Tibial nerve (tissue), 4 donors: ENCODE measurements around the gene ETAA1. TPM values are rescaled to one million over a fixed set of nuclear protein-coding genes. Genes with fewer than 3 reads are reported as not detected.

Experiments used
- DNase-seq, 2 donors: peaks; one replicate each; pipeline ENCODE4 v3.0.0-alpha.2; 2019; ENCODE audit warnings: low spot score in 2 of 2
- H3K27ac ChIP-seq, 4 donors: fragments of 200-600 bp; sonication (generic) in 3 of 4; one replicate each; pipeline ENCODE4 v1.5.1; 2017 to 2019; ENCODE audit warnings: mild to moderate bottlenecking in 1 of 4
- H3K27me3 ChIP-seq, 2 donors: fragments of 200-600 bp; sonication (generic) in 1 of 2; one replicate each; pipeline versions ENCODE4 v1.5.1 to v1.6.0; 2017 to 2019
- H3K36me3 ChIP-seq, 3 donors: fragments of 200-600 bp; sonication (generic); one replicate each; pipeline ENCODE4 v1.5.1; 2018 to 2019
- H3K4me1 ChIP-seq, 4 donors: fragments of 200-600 bp; sonication (generic) in 3 of 4; one replicate each; pipeline ENCODE4 v1.5.1; 2017 to 2019
- H3K4me3 ChIP-seq, 4 donors: fragments of 200-600 bp; sonication (generic) in 3 of 4; one replicate each; pipeline ENCODE4 v1.5.1; 2017 to 2019; ENCODE audit warnings: mild to moderate bottlenecking in 1 of 4, moderate library complexity in 1 of 4
- H3K9me3 ChIP-seq, 4 donors: fragments of 200-600 bp; sonication (generic) in 3 of 4; one replicate each; pipeline ENCODE4 v1.5.1; 2017 to 2019
- EP300 ChIP-seq, 2 donors: sonication (generic); formaldehyde crosslinking; IDR thresholded peaks; one replicate each; pipeline ENCODE4 v1.6.1; 2017; ENCODE audit warnings: antibody characterized with exemption in 2 of 2, mild to moderate bottlenecking in 1 of 2
- POLR2A ChIP-seq, 2 donors: fragments of 450-650 bp; IDR thresholded peaks; one replicate each; pipeline ENCODE4 v1.6.1; 2017; ENCODE audit warnings: antibody characterized with exemption in 2 of 2, mild to moderate bottlenecking in 2 of 2, moderate library complexity in 2 of 2
- WGBS, 2 donors: methylation state at CpG; one replicate each; pipeline ENCODE4 v1.1.5; 2018; 5-methylcytosine and 5-hydroxymethylcytosine counted together
- total RNA-seq, 4 donors: library from RNA; depleted of rRNA; stranded (reverse); fragments of >200 nt; gene quantifications; one replicate each; pipeline ENCODE4 v1.1.0, GENCODE V29; 2016
- TF ChIP-seq, protein P1 (sequence below), 5 experiments: fragments of 200-600 bp in 3 of 5; fragments of 450-650 bp in 2 of 5; sonication (generic) in 3 of 5; IDR thresholded peaks; one replicate each; pipeline ENCODE4 v1.5.1; 2016 to 2019; ENCODE audit warnings: antibody characterized with exemption in 5 of 5, mild to moderate bottlenecking in 3 of 5, moderate library complexity in 2 of 5

ETAA1 gene
- total RNA-seq, 4 donors from 2014 or later = 16.8 to 25.5 (median 23.0) TPM

DNA sequence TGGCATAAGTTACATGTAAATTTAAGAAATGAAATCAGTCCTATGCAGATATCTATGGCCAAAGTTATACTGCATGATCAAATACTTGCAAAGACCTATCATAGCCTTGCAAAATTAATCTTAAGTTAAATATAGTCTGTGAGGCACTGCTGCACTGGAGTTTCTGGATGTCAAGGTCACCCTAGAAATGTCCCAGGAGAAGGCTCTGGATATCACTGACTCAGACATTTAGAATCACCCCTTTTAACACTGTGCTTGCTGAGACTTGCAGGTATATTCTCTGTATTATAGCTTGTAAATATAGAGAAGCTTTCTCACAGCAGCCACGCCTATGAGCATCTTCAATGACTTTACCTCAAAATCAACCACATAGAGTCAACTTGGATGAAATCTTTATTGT lies 51.5 kb downstream of the ETAA1 start:
- no peak overlapping the region for H3K27ac ChIP-seq
- no peak overlapping the region for H3K4me3 ChIP-seq
- 95 to 96% methylated on average over 1 of the region's 1 CpG for WGBS, 2 donors
- TF ChIP-seq EP300 (IDR thresholded peaks at IDR 0.05) (no peak), POLR2A (IDR thresholded peaks at IDR 0.05) (no peak)
- TF ChIP-seq, protein P1, sequence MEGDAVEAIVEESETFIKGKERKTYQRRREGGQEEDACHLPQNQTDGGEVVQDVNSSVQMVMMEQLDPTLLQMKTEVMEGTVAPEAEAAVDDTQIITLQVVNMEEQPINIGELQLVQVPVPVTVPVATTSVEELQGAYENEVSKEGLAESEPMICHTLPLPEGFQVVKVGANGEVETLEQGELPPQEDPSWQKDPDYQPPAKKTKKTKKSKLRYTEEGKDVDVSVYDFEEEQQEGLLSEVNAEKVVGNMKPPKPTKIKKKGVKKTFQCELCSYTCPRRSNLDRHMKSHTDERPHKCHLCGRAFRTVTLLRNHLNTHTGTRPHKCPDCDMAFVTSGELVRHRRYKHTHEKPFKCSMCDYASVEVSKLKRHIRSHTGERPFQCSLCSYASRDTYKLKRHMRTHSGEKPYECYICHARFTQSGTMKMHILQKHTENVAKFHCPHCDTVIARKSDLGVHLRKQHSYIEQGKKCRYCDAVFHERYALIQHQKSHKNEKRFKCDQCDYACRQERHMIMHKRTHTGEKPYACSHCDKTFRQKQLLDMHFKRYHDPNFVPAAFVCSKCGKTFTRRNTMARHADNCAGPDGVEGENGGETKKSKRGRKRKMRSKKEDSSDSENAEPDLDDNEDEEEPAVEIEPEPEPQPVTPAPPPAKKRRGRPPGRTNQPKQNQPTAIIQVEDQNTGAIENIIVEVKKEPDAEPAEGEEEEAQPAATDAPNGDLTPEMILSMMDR (IDR thresholded peaks at IDR 0.05) = no peak
- H3K36me3 ChIP-seq = no peaks in the 10 kb centered on the region
- DNase-seq = no peak
- H3K9me3 ChIP-seq = peaks cover 0 to 2% (median 0%) of the 10 kb centered on the region in 4 donors
- H3K27me3 ChIP-seq = no peaks in the 10 kb centered on the region
- H3K4me1 ChIP-seq = no peaks in the 10 kb centered on the region

DNA sequence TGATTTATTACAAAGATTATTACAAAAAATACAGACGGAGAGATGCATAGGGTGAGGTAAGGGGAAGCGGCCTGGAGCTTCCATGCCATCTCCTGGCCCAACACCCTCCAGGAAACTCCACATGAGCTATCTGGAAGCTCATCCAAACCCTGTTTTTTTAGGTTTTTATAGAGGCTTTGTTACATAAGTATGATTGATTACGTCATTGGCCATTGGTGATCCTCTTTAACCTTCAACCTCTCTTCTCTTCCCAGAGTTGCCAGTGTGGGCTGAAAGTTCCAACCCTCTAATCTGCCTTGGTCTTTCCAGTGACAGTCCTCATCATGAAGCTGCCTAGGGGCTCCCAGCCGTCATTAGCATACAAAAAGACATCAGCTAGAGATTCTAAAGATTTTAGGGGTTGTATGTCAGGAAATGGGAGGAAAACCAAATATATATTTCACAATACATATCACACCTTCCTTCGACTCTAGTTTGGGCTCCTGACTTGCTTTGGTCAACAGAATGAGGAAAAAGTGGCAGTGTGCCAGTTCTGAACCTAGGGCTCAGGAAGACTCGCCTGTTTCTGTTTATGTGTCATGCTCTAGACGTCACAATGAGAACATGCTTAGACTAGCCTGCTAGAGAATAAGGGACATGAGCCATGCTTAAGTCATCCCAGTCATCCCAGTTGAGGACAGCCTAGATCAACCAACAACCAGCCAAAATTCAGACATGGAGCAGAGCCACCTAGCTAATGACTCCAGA lies 54.1 kb downstream of the ETAA1 start:
- TF ChIP-seq EP300 (IDR thresholded peaks at IDR 0.05) = no peak
- no peak for TF ChIP-seq POLR2A (IDR thresholded peaks at IDR 0.05)
- TF ChIP-seq, protein P1 (IDR thresholded peaks at IDR 0.05) = no peak
- Histone ChIP-seq H3K4me1 (no peaks in the 10 kb centered on the region), H3K27me3 (no peaks in the 10 kb centered on the region), H3K4me3 (no peak overlapping the region), H3K36me3 (no peaks in the 10 kb centered on the region), H3K27ac (no peak overlapping the region), H3K9me3 (no peaks in the 10 kb centered on the region)
- no peak for DNase-seq
- WGBS, 2 donors = 75 to 80% methylated on average over 7 of the region's 7 CpGs

DNA sequence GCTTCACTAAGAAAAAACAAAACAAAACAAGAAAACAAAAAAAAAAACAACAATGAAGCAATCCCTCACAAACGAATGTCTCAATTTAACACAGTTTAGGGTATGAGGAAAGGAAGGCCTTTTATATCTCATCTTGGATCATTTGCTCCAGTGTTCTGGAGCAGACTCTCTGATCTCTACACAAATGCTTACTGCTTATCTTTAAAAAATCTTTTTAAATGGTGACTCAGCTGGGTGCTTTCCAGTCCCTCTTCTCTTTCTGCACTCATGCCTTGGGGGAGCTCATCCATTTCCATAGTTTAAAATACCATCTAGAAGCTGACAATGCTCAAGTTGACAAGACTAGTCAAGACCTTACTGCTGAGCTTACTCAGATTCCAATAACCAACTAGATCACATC lies 56.2 kb downstream of the ETAA1 start:
- WGBS, 2 donors = 87 to 95% methylated on average over 1 of the region's 1 CpG
- DNase-seq = no peak
- H3K36me3 ChIP-seq = no peaks in the 10 kb centered on the region
- no peaks in the 10 kb centered on the region for H3K4me1 ChIP-seq
- TF ChIP-seq, protein P1 (IDR thresholded peaks at IDR 0.05) = no peak
- TF ChIP-seq POLR2A (IDR thresholded peaks at IDR 0.05) = no peak
- TF ChIP-seq EP300 (IDR thresholded peaks at IDR 0.05) = no peak
- no peak overlapping the region for H3K27ac ChIP-seq
- H3K4me3 ChIP-seq = no peak overlapping the region
- no peaks in the 10 kb centered on the region for H3K27me3 ChIP-seq
- no peaks in the 10 kb centered on the region for H3K9me3 ChIP-seq

DNA sequence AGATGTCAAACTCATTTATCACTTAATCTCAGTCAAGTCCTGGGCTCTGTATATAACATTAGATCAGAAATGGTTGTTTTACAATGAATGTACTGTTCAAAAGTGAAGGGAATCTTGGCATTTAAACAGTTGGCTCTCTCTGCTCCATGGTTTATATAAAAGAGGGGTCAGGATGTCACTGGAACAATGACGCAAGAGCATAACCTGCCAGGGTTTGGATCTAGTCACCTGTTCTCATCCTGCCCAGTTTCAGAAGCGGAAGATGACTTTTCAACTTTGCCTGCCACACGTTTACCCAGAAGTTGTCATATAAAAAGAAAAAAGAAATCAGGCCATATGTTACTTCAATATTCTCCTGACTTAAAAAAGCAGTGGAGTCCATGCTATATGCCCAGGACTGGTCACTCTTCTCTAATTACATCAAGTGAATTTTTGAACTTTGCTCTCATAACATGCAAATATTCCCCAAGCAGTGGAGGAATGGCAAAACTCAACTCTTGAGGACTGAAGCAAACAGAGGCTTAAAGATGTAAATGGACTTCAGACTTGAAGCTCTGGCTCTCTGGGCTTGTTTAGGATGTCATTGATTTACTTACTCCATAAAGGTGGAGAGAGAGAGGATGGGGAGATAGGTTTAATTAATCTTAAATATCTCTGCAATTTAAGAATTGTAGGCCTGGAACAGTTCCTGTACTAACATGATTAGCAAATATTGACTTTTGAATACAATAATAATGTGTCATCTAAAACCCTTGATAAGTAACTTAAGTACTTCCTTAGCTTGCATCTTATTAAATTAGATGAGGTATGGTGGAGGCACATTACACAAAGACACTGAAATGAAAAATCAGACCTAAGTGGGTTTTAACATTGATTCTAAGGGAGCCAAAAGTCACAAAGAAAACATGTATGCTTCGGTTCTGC lies 58.3 kb downstream of the ETAA1 start:
- H3K9me3 ChIP-seq = no peaks in the 10 kb centered on the region
- 51 to 63% methylated on average over 4 of the region's 4 CpGs for WGBS, 2 donors
- no peaks in the 10 kb centered on the region for H3K27me3 ChIP-seq
- H3K27ac ChIP-seq = no peak overlapping the region
- no peaks in the 10 kb centered on the region for H3K4me1 ChIP-seq
- H3K36me3 ChIP-seq = no peaks in the 10 kb centered on the region
- no peak overlapping the region for H3K4me3 ChIP-seq
- TF ChIP-seq EP300 (IDR thresholded peaks at IDR 0.05) (no peak), POLR2A (IDR thresholded peaks at IDR 0.05) (no peak)
- TF ChIP-seq, protein P1 (IDR thresholded peaks at IDR 0.05) = no peak
- DNase-seq = no peak

DNA sequence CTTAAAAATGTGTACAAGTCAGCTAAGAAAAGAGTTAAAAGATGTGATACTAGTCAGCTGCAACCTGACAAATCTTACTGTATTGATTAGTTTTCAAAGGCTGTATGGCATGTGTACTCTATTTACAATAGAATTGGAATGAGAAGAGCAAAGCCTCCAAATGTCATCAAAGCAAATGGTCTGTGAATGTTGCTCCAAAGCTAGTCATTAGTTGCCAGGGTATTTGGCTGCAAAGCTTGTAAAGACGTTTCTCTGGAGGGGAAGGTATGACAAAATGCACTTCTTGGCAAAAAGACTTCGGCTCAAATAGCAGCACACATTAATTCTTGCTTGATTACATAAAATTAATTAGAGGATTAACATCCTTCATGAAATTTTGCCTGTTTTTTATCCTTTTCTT lies 59.3 kb downstream of the ETAA1 start:
- Histone ChIP-seq H3K4me3 (no peak overlapping the region), H3K27ac (no peak overlapping the region)
- WGBS, 2 donors = 57 to 61% methylated on average over 2 of the region's 2 CpGs

More for the DNA sequence above, 59.3 kb downstream of the ETAA1 start:
- TF ChIP-seq EP300 (IDR thresholded peaks at IDR 0.05) (no peak), POLR2A (IDR thresholded peaks at IDR 0.05) (no peak)
- TF ChIP-seq, protein P1 (IDR thresholded peaks at IDR 0.05) = no peak
- Histone ChIP-seq H3K27me3 (no peaks in the 10 kb centered on the region), H3K9me3 (no peaks in the 10 kb centered on the region), H3K4me1 (no peaks in the 10 kb centered on the region), H3K36me3 (no peaks in the 10 kb centered on the region)
- DNase-seq = no peak
